HG02678 (cell line): Measurements from ENCODE around the gene CEP20.
"Not testable (repeated sequence)": the region's sequence is repeated elsewhere in the genome, so short reads cannot be mapped to it uniquely, and the experiment has no call there.

Experiments used
- ATAC-seq: cut with Tn5 transposase; IDR thresholded peaks from one replicate; pipeline ENCODE4 v1.9.1; 2021; ENCODE audit warnings: mild to moderate bottlenecking, moderate library complexity; ENCODE audit not compliant: unreplicated experiment

The CEP20 gene

GRCh38 chr16:15858921-15859668 lies 29.3 kb downstream of the CEP20 start:
- ATAC-seq, result no peak

- no peak for ATAC-seq
These were observed 30.5 kb downstream of the CEP20 start for GRCh38 chr16:15857724-15858560.

GRCh38 chr16:15856901-15857698 lies 31.3 kb downstream of the CEP20 start, which contains the start of gene MYH11:
MYH11 (minus strand) TSS chr16:15857028; CDS start chr16:15838252, 18,776 bp downstream.
- no peak for ATAC-seq

GRCh38 chr16:15856182-15856581 lies 32.2 kb downstream of the CEP20 start:
- ATAC-seq, result no peak

- ATAC-seq, result peak; percentile 65
These were observed 32.7 kb downstream of the CEP20 start for GRCh38 chr16:15855704-15856003.

- ATAC-seq, result peak; percentile 16
These were observed 33.3 kb downstream of the CEP20 start for GRCh38 chr16:15854906-15855703.

GRCh38 chr16:15854061-15854460 lies 34.3 kb downstream of the CEP20 start:
- no peak for ATAC-seq

GRCh38 chr16:15853021-15853420 lies 35.4 kb downstream of the CEP20 start:
- no peak for ATAC-seq

- ATAC-seq, result not testable (repeated sequence)
These were observed 37.8 kb downstream of the CEP20 start for GRCh38 chr16:15850555-15850954.

- no peak for ATAC-seq
These were observed 39.0 kb downstream of the CEP20 start for GRCh38 chr16:15849209-15849981.

- no peak for ATAC-seq
These were observed 40.7 kb downstream of the CEP20 start for GRCh38 chr16:15847611-15848175.

- no peak for ATAC-seq
These were observed 41.9 kb downstream of the CEP20 start for GRCh38 chr16:15846510-15846909.

- ATAC-seq, result no peak
These were observed 44.6 kb downstream of the CEP20 start for GRCh38 chr16:15843635-15844279.

- ATAC-seq, result not testable (repeated sequence)
These were observed 49.2 kb downstream of the CEP20 start for GRCh38 chr16:15839204-15839603.

GRCh38 chr16:15837761-15838160 lies 50.6 kb downstream of the CEP20 start:
- ATAC-seq, result no peak

GRCh38 chr16:15836965-15837611 lies 51.3 kb downstream of the CEP20 start:
- no peak for ATAC-seq

- no peak for ATAC-seq
These were observed 52.3 kb downstream of the CEP20 start for GRCh38 chr16:15836074-15836473.

GRCh38 chr16:15835136-15835878 lies 53.1 kb downstream of the CEP20 start:
- ATAC-seq, result no peak
